GM21515 (cell line): ENCODE results near the gene SDCBP2.

Experiments
- ATAC-seq: cut with Tn5 transposase; IDR thresholded peaks from one replicate; pipeline ENCODE4 v1.9.1; 2021; ENCODE audit not compliant: unreplicated experiment

Gene SDCBP2, protein sequence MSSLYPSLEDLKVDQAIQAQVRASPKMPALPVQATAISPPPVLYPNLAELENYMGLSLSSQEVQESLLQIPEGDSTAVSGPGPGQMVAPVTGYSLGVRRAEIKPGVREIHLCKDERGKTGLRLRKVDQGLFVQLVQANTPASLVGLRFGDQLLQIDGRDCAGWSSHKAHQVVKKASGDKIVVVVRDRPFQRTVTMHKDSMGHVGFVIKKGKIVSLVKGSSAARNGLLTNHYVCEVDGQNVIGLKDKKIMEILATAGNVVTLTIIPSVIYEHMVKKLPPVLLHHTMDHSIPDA

DNA sequence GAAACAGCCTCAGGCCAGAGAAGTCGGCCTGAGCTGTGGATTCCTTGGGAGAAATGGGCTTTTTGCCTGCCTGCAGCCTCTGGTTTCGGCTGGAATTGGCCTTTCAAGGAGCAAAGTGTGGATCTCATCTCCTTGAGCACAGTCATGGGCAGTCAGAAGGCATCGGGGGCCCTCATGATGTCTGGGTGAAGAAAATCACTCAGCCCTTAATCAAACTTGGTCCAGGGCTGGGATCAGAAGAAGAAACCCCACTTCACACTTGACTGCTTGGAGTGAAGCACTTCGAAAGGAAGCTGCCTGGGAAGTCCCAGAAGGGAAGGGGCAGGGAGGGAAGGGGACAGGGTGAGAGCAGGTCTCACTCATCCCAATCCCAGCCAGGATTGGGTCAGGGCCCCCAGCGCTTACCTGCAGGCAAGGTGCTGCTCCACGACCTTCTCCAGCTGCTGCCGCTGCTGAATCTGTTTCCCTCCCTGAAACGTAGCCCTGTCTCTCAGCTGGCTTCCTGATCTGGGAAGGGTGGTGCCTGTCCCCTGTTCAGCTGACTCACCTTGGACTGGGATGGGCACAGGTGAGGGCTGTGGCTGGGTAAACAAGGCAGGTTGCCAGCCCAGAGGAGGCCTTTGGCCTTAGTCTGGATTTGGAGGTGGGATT, at the start of gene SDCBP2:
Gene SDCBP2, minus strand, starts transcription at position 460 of the 651 bp plus-strand sequence. CDS start 8,723 bp downstream, outside the sequence.
- no peak for ATAC-seq

DNA sequence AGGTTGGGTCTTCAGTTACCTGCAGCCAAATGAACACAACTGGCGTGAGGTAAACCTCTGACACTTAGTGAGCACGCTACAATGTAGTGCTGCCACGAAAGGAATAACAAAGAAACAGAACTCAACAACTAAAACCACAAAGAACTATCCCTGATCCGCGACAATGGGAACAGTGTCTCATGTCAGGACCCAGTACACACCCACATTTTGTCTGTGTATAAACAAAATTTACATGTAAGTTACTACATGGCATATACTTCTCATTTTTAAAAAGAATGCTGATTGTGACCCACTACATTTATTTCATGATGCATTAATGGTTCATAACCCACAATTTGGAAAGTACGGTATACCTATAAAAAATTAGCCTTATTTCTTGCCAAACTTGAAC, 49.8 kb upstream of the SDCBP2 start:
- no peak for ATAC-seq

DNA sequence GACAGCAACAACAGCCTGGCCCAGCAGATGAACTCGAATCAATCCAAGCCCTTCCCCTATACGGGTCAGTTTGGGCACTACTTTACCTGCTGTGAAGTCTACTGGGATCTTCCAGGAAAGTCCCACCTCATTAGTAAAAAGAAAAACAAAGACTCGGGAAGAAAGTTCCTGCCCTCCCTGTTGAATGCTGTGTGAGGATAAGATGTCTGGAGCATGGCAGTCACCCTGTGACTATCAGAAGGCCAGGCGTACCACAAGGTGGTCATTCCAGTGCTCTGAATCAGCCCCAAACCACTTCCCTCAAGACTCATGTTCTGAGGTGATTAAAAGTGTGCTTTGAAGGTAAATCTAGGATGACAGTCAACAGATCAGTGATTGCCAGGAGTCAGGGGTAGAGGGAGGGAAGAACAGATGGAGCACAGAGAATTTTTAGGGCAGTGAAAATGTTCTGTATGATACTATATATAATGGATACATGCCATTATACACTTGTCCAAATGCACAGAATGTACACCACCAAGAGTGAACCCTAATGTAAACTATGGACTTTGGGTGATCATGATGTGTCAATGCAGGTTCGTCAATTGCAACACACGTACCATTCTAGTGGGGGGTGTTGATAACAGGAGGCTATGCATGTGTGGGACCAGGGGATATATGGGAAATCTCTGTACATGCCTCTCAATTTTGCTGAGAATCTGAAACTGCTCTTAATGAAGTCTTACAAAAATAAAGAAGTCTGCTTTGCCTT, 49.2 kb upstream of the SDCBP2 start:
- no peak for ATAC-seq

DNA sequence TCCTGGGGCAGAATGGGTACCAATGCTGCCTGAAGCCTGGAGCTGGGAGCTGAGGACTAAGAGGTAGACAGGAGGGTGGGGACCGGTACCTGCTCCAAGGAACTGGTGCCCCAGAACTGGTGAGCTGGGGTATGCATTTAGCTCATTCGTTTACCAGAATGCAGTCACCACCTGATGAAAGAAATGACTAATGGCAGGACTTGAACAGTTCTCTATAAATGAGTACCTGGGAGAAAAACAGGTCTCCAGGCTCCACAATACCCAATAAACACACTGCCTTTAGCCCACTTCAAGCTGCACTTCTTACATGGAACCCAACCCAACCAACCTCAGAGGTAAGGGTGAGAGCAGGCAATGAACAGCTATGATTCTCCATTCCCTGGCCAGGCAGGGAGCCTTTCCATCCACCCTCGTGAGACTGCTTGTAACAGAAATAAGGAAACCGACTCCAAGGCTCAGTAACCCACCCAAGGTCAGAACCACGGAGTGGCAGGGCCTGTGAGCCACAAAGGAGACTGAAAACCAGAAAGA, 48.5 kb upstream of the SDCBP2 start:
- ATAC-seq, result no peak

DNA sequence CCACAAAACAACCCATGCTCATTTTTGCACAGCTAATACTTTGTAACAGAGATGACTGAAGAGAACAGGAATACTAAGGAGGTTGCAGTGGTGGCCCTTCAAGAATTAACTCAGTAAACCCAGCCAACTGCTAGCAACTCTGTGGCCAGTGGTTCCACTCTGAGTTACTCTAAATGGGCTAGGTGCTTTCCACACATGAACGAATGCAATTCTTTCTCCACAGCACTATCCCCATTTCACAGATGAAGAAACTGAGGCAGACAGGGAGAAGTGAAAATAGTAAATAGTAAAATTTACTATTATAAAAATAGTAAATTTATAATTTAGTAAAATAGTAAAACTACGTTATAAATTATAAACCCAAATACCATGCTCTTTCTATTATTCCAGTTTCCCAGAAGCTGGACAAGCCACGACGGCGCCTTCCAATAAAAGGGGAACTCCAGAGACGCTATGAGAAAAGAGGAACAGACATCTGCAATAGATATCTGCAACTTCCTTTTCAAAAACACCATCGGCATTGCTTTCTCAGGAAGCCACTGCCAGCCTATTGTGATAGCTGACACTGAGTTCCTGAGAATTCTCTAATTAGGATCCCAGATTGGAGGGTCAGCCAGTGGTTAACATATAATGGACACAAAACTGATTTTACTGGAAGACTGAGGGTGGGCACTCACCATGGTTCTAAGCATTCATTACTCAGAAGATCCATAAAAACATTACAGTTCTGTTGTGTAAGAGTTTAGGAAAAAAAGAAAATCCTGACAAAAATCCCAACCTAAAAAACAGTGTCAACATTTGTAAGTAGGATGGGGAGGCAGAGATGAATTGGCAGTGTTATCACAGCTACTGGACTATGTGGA, 47.7 kb upstream of the SDCBP2 start:
- ATAC-seq, result no peak

DNA sequence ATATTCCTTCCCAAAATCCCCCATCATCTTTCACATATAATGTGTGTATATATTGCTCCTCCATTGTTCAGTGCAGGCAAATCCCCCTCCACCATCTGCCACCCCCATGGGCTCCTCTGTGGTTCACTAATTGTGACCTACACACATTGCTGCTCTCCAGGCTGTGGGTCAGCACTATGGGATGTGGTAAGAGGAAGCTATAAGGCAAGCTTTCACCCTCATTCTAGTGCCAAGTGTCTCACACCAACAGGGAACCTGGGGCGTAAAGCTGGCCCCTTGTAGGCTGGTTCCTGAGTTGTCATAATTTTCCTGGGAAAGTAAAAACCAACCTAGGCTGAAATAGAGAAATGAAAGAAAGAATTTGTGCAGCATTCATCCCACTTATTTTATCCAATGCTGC, 47.1 kb upstream of the SDCBP2 start:
- no peak for ATAC-seq

DNA sequence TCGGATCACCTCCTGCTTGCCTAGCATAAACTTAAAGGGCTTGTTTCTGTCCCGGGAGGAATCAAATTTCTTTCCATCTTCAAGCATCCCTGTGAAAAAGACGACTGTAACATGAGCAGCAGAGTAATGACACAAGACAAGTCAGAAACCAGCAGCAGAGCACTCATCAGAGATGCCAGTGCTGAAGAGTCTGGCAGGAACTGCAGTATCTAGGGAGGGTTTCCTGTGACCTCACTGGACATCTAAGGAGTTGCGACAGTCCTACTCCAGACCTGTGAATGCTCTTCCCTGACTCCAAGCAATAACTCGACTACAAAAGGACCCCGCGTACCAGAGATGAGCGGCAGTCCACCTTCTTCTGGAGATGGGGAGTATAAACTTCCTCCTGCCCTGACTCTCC, 46.6 kb upstream of the SDCBP2 start:
- no peak for ATAC-seq

DNA sequence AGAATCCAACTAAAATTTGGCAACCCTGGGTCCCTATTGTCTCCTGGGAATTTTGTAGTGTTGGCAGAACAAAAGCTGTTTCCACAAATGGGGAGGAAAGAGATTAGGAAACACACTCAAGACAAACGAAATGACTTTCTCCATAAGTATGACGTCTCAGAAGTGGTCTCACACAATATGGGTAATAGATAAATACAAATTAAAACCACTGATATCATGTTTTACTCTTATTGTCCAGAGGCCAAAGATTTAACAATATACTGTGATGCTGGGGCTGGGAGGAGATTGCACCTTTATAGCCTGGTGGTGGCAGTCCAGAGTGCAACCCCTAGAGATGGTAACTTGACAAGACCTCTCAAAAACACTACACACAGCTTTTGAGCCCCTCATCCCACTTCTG, 45.3 kb upstream of the SDCBP2 start:
- no peak for ATAC-seq

DNA sequence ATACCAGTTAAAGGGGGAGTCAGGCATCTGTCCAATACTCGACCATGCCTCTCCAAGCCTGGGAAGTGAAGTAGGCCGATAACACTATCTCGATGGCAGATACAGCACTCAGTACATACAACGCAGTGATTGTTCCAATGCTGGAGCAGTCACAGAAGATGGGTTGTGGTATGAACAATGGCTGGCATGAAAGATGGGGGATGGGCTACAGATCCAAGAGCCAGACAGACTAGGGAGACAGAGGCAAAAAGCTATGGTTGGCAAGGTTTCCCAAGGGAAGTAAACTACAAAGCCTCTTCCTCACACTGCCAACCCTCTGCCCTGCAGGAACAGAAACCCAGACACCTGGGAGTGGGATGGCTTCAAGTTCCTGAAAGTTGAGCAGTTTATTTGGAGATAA, 44.7 kb upstream of the SDCBP2 start:
- ATAC-seq, result no peak

DNA sequence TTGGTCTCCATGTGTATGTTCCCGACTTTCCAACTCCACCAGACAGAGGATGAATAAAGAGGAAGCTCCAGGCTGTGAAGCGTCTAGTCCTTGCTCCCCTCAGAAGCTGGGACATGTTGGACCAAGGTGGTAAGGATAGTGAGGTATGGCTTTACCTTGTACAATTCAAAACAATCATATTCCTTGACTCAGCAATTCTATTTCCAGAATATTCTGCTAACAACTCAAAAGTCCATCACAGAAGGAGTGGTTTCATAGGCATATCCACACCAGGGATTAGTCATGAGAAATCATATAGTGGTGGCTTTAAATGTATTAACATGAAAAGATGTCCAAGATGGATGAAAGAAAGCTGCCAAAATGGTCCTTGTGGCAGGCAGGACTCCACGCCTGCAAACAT, 44.1 kb upstream of the SDCBP2 start:
- no peak for ATAC-seq

DNA sequence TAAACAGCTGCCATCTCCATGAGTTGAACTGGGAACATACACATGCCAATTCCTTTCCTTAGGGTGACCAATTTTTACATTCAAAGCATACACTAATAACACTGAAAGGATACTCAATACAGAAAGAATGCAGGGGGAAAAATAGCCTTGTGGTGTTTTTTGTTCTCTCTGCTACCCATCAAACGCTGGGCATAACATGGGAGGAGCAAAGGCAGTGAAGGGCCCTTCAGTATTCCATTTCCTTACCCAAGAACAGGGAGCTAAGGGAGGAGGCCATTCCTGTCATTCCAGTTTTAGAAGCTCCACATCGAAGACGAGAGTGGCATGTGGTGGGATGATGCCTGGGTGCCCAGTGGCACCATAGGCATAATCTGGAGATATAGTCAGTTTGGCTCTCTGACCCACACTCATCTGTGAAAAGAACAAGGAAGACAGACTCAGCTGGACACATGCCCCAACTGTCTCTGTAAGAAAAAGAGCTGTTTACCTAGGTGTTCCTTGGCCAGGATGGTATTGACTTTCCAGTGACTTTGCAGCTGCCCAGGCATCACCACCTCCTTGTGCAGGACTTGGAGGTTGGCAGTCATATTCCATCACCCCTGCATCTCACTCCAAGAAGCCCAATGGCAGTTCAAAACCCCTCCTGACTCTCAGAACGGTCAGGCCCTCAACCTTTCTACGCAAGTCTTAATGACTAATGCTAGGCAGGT, 43.0 kb upstream of the SDCBP2 start:
- no peak for ATAC-seq

DNA sequence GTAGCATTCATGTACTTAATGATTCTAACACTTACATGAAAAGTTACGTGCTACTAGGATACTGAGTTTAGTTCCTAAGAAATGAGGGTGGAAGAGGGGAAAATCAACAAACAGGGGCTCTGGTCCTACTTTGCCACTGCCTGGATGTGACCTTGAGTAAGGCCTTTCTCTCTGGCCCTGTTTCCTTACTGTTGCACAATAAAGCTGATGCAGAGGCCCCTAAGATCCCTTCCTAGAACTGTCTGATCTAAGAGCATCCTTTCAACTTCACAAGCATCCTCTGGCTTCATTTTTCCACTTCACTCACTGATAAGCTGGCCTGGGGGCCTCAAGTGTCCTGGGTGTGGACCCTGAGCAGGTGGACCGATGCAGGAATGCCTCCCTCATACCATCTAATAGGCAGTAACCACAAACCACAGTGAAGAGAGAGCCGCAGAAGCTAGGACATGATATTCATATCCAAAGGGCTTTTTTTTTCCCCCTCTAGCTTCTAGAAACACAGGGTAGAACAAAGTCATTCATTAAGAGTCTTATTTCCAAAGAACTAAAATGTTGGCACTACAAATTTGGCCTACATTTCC, 42.4 kb upstream of the SDCBP2 start:
- ATAC-seq, result no peak

DNA sequence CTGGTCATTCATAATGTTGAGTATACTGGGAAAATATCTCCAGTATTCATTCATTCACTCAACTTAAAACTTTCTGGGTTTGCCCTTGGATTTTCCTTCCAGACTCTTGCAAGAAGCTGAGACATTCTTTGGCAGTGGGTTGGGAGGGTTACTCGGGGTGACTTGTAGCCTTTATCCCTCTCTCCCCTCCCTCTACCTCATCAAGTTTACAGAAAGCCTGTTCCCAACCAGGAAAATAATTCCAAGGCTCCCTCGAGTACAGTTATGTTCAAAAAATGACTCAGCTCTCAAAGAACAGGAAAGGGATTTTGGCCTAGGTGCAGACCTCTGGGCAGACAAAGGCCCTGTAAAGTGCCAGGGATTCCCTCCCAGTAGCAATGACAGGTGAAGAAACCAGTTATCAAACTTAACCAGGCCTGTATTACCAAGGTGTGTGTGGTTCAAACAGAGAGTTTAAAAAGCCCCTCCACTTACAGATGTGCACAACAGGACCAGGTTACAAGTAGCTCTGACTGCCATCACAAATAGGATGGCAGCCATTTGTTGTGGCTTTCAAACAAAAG, 41.7 kb upstream of the SDCBP2 start:
- no peak for ATAC-seq

DNA sequence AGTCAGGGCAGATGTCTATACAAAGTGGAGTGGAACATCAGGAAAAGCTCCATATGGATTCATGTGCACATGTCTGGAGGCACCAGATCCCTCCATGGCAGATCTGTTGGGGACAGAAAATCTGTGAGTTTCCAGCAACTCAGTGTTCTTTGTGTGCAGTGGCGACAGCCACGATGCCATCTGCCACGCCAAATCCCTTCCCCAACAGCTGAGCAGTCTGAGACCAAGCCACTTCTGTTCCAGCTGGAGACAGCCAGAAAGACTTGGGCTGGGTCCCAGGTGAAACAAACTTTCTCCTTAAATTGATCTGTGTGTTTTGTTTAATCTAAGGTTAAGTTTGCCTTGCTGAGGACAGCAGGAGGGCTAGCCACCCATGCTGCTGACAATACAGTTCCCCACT, 41.0 kb upstream of the SDCBP2 start:
- ATAC-seq, result no peak

DNA sequence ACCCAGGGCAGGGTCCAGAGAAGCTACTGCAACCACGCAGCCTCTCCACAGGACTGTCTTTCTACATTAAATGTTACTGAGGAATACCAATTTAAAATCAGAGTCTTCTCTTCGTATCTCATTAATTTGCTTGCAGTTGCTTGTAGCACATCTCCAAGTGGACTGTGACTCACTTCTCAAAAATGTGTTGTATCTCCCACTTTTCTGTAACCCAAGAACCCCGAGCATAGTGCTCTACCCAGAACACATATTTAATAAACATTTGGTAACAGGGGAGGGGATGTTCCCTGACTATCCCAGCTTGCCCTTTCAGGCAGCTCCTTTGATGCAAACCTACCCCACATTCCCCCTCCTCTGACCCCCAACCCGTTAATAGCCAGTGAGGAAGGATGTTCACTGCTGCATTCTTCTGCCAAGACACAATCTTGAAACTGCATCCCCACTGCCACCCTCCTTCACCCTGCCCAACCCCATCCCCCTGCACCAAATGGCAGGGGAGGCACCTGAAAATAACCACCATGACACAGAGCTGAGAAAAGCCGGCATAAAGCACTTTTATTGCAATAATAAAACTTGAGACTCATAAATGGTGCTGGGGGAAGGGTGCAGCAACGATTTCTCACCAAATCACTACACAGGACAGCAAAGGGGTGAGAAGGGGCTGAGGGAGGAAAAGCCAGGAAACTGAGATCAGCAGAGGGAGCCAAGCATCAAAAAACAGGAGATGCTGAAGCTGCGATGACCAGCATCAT, 39.7 kb upstream of the SDCBP2 start:
- no peak for ATAC-seq

DNA sequence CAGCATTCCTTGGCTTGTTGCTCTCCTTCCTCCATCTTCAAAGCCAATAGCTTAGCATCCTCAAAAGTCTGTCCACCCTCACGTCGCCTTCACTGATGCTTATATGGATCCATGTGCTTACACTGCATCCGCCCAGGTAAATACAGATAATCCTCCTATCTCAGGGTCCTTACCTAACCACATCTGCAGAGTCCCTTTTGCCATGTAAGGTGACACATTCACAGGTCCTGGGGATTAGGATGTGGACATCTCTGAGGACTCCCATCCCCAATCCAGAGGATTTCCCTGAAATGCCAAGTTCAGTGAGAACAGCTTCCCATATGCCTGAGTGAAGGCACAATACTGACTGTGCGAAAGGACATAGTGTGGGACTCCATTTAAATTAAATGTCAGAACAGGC, 38.5 kb upstream of the SDCBP2 start:
- ATAC-seq, result no peak

DNA sequence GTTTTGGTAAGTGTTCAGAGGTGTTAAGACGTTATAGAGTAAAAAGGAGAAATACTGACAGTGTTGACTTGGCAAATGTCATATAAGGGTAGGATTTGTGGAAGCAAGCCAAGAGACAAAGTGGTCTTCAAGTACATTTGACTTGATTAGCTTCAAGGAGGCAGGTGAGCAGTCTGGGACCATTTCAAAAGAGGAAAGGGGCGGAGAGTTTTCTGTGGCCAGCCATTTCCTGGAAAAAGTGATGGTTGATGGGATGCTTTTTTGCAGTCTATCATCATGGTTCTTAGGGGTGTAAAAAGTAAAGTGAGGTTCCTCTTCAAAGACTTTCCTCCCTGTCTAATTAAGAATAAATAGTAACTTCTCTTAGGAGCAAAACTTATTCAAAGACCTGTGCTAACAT, 35.2 kb upstream of the SDCBP2 start:
- ATAC-seq, result no peak

DNA sequence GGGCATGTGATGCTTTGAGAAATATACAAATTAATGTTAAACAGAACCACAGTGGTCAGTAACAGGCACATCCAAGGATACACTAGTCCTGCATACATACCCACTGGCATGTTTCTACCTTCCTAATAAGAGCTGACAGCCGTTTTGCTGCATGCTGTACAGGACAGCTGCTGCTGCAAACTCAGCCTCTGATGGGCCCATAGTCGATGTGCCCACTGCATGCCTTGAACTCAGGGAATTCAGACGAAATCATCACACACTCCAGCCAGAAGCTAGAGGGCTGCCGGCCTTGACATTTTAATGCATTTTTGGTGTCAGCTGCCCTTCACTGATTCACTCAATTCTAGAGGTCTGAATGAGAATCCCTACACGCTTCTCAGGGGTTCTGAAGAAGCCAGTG, 34.6 kb upstream of the SDCBP2 start:
- no peak for ATAC-seq

DNA sequence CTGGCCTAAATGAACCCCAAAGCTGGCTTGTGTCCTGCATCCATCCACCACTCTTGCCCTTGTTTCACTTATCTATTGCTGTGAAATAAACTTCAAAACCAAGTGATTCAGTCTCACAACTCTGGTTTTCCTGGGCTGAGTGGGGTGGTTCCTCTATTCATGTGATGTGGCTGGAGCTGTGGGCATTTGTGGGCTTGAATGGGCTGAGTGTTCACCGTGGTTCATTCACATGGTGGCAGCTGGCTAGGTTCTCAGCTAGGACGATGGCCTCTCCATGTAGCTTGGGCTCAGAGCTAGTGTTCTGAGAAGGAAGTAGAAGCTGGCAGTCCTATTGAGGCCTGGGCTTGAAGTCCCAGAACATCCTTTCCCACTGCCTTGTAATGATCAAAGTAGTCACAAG, 33.5 kb upstream of the SDCBP2 start:
- no peak for ATAC-seq
